ENCODE data around the gene LATS1.
A peak's percentile ranks its signal among the peaks of the same experiment; 100 is the strongest.

LATS1 gene

GRCh38 chr6:149723262-149723661, 5.4 kb upstream of the LATS1 start:
- DNase-seq (ENCODE audit: low read depth in 1 of 2, low spot score in 1 of 2): no peak
- in situ Hi-C loops (cut with HindIII; ENCODE audit: low pct_unique_long_range_greater_than_20kb, low sequenced_read_pairs): no loop called here
- no peak for TF ChIP-seq JUND (IDR thresholded peaks at IDR 0.05; ENCODE audit: low read depth)

GRCh38 chr6:149719531-149719930, 1.6 kb upstream of the LATS1 start:
- in situ Hi-C loops (cut with HindIII; ENCODE audit: low pct_unique_long_range_greater_than_20kb, low sequenced_read_pairs): no loop called here
- TF ChIP-seq JUND (IDR thresholded peaks at IDR 0.05; ENCODE audit: low read depth): no peak

GRCh38 chr6:149717255-149717587, 680 bp downstream of the LATS1 start:
- DNase-seq (ENCODE audit: low read depth in 1 of 2, low spot score in 1 of 2): no peak
- in situ Hi-C loops (cut with HindIII; ENCODE audit: low pct_unique_long_range_greater_than_20kb, low sequenced_read_pairs): no loop called here
- no peak for TF ChIP-seq JUND (IDR thresholded peaks at IDR 0.05; ENCODE audit: low read depth)

More at GRCh38 chr6:149719531-149719930, 1.6 kb upstream of the LATS1 start:
- no peak for DNase-seq (ENCODE audit: low read depth in 1 of 2, low spot score in 1 of 2)

GRCh38 chr6:149716181-149716963, 1.5 kb downstream of the LATS1 start:
- no peak for DNase-seq (ENCODE audit: low read depth in 1 of 2, low spot score in 1 of 2)
- in situ Hi-C loops (cut with HindIII; ENCODE audit: low pct_unique_long_range_greater_than_20kb, low sequenced_read_pairs): no loop called here
- TF ChIP-seq JUND (IDR thresholded peaks at IDR 0.05; ENCODE audit: low read depth): no peak

- no peak for DNase-seq (ENCODE audit: low read depth in 1 of 2, low spot score in 1 of 2)
- in situ Hi-C loops (cut with HindIII; ENCODE audit: low pct_unique_long_range_greater_than_20kb, low sequenced_read_pairs): no loop called here
- no peak for TF ChIP-seq JUND (IDR thresholded peaks at IDR 0.05; ENCODE audit: low read depth)
Measured at GRCh38 chr6:149714442-149714841, 3.5 kb downstream of the LATS1 start.

GRCh38 chr6:149711711-149712110, 6.2 kb downstream of the LATS1 start:
- TF ChIP-seq JUND (IDR thresholded peaks at IDR 0.05; ENCODE audit: low read depth): no peak
- no peak for DNase-seq (ENCODE audit: low read depth in 1 of 2, low spot score in 1 of 2)
- in situ Hi-C loops (cut with HindIII; ENCODE audit: low pct_unique_long_range_greater_than_20kb, low sequenced_read_pairs): no loop called here

- no peak for TF ChIP-seq JUND (IDR thresholded peaks at IDR 0.05; ENCODE audit: low read depth)
- in situ Hi-C loops (cut with HindIII; ENCODE audit: low pct_unique_long_range_greater_than_20kb, low sequenced_read_pairs): no loop called here
- DNase-seq (ENCODE audit: low read depth in 1 of 2, low spot score in 1 of 2): no peak
Measured at GRCh38 chr6:149701714-149702113, 16.2 kb downstream of the LATS1 start.

GRCh38 chr6:149699150-149699549, 18.8 kb downstream of the LATS1 start:
- TF ChIP-seq JUND (IDR thresholded peaks at IDR 0.05; ENCODE audit: low read depth): no peak
- no peak for DNase-seq (ENCODE audit: low read depth in 1 of 2, low spot score in 1 of 2)
- in situ Hi-C loops (cut with HindIII; ENCODE audit: low pct_unique_long_range_greater_than_20kb, low sequenced_read_pairs): no loop called here

- TF ChIP-seq JUND (IDR thresholded peaks at IDR 0.05; ENCODE audit: low read depth): no peak
- DNase-seq (ENCODE audit: low read depth in 1 of 2, low spot score in 1 of 2): no peak
- in situ Hi-C loops (cut with HindIII; ENCODE audit: low pct_unique_long_range_greater_than_20kb, low sequenced_read_pairs): no loop called here
Measured at GRCh38 chr6:149698175-149698574, 19.7 kb downstream of the LATS1 start.

GRCh38 chr6:149696901-149697300, 21.0 kb downstream of the LATS1 start:
- no peak for TF ChIP-seq JUND (IDR thresholded peaks at IDR 0.05; ENCODE audit: low read depth)
- peak; percentile 5 to 34 for DNase-seq (ENCODE audit: low read depth in 1 of 2, low spot score in 1 of 2)
- in situ Hi-C loops (cut with HindIII; ENCODE audit: low pct_unique_long_range_greater_than_20kb, low sequenced_read_pairs): no loop called here

GRCh38 chr6:149694921-149695320, 23.0 kb downstream of the LATS1 start:
- in situ Hi-C loops (cut with HindIII; ENCODE audit: low pct_unique_long_range_greater_than_20kb, low sequenced_read_pairs): no loop called here
- no peak for TF ChIP-seq JUND (IDR thresholded peaks at IDR 0.05; ENCODE audit: low read depth)
- DNase-seq (ENCODE audit: low read depth in 1 of 2, low spot score in 1 of 2): no peak

GRCh38 chr6:149691201-149691600, 26.7 kb downstream of the LATS1 start:
- no peak for TF ChIP-seq JUND (IDR thresholded peaks at IDR 0.05; ENCODE audit: low read depth)
- no peak for DNase-seq (ENCODE audit: low read depth in 1 of 2, low spot score in 1 of 2)
- in situ Hi-C loops (cut with HindIII; ENCODE audit: low pct_unique_long_range_greater_than_20kb, low sequenced_read_pairs): no loop called here

- no peak for TF ChIP-seq JUND (IDR thresholded peaks at IDR 0.05; ENCODE audit: low read depth)
- no peak for DNase-seq (ENCODE audit: low read depth in 1 of 2, low spot score in 1 of 2)
- in situ Hi-C loops (cut with HindIII; ENCODE audit: low pct_unique_long_range_greater_than_20kb, low sequenced_read_pairs): no loop called here
Measured at GRCh38 chr6:149686230-149686629, 31.7 kb downstream of the LATS1 start.

All from T47D (cell line).